IgD-negative memory B cell (primary cell): ENCODE data around the gene SAMMSON. TPM values are rescaled to one million over a fixed set of nuclear protein-coding genes. Genes with fewer than 3 reads are reported as not detected.

Experiments used
- H3K27ac Mint-ChIP-seq, 3 donors: one replicate each; pipeline ENCODE4 v1.8.0; 2020 to 2022; ENCODE audit warnings: mild to moderate bottlenecking in 3 of 3, mixed read lengths in 3 of 3, moderate library complexity in 1 of 3
- H3K27me3 Mint-ChIP-seq: one replicate; pipeline ENCODE4 v1.8.0; 2021; ENCODE audit warnings: mixed read lengths
- H3K36me3 Mint-ChIP-seq: one replicate; pipeline ENCODE4 v1.8.0; 2020; ENCODE audit warnings: mild to moderate bottlenecking, mixed read lengths
- H3K4me1 Mint-ChIP-seq, 3 donors: one replicate each; pipeline ENCODE4 v1.8.0; 2020 to 2022; ENCODE audit warnings: mixed read lengths in 3 of 3, mild to moderate bottlenecking in 1 of 3
- H3K4me3 Mint-ChIP-seq, 4 donors: one replicate each; pipeline ENCODE4 v1.8.0; 2020 to 2022; ENCODE audit warnings: mild to moderate bottlenecking in 4 of 4, mixed read lengths in 4 of 4, moderate library complexity in 3 of 4
- H3K9me3 Mint-ChIP-seq, 3 donors: one replicate each; pipeline ENCODE4 v1.8.0; 2020 to 2021; ENCODE audit warnings: mixed read lengths in 3 of 3, mild to moderate bottlenecking in 1 of 3
- polyA plus RNA-seq: library from polyadenylated mRNA; unstranded; fragments of 300-500 nt; fragmentation: Illumina TruSeq; gene quantifications from one replicate; pipeline ENCODE4 v1.2.3, GENCODE V29; 2021

Gene SAMMSON
- polyA plus RNA-seq, 1 donor from 2014 or later: not detected

DNA sequence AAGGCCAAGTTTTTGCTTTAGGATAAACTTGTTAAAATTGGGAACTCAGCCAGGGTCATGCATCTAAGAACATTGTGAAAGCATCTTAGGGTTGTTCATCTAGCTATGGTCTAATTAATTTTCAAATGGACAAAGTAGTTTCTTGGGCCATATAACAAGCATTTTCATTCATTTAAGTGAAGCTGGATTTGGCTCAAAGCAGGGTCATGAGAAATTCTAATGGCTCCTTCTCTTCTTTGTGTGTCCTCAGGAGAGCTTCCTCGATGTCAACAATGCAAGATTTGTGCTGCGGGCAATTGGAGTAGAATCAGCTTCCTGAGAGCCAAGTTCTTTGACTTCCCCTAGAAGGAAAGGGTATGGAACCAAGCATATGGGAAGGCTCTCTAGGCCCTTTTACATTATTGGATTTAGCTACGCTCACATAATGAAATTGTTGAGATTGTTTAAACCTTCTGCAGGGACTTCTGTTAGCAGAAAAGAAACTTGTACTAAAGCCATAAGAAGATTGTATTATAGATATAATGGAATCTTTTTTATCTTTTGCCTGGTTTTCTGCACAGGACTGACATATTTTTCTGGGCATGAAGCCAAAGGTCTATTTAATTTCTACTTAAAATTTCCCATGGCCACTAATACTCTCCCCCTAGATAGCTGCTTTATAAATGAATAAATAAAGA lies 1.8 kb upstream of the SAMMSON start:
- no peaks in the 10 kb centered on the region for H3K36me3 Mint-ChIP-seq
- H3K4me3 Mint-ChIP-seq: no peak overlapping the region
- H3K4me1 Mint-ChIP-seq: no peaks in the 10 kb centered on the region
- H3K27ac Mint-ChIP-seq: no peak overlapping the region
- no peaks in the 10 kb centered on the region for H3K27me3 Mint-ChIP-seq
- H3K9me3 Mint-ChIP-seq: peaks cover 0 to 4% (median 0%) of the 10 kb centered on the region in 3 donors

DNA sequence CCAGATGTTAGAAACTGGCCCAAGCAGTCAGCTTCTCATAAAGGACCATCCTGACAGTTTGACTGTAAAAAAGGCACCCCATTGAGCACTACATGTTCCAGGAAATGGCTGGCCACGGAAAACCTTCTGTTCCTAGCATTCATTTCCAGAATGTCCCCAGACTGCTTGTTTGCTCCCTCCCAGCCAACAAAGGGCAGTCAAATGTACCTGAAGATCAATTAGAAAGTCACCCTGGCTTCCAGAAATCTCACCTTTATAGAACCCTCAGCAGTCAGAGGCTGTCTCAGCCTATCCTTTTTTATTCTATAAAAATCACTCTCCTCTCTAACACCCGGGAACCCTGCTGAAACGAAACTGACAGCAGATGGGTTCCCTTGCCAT lies 784 bp upstream of the SAMMSON start:
- Mint-ChIP-seq H3K27me3 (no peaks in the 10 kb centered on the region), H3K4me3 (no peak overlapping the region), H3K36me3 (no peaks in the 10 kb centered on the region), H3K4me1 (no peaks in the 10 kb centered on the region), H3K27ac (no peak overlapping the region), H3K9me3 (peaks cover 0 to 4% (median 0%) of the 10 kb centered on the region in 3 donors)

DNA sequence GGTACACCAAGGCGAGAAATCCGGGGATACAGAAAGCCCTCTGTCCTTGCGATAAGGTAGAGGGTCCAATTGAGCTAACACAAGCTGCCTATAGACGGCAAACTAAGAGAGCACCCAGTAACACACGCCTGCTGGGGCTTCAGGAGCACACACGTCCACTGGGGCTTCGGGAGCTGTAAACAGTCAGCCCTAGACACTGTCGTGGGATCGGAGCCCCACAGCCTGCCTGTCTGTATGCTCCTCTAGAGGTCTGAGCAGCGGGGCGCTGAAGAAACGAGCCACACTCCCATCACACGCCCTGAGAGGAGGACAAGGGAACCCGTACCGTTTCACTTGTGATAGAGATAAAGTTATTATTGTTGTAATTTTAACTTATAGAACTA lies 486 bp downstream of the SAMMSON start:
- H3K4me1 Mint-ChIP-seq: no peaks in the 10 kb centered on the region
- no peaks in the 10 kb centered on the region for H3K36me3 Mint-ChIP-seq
- H3K9me3 Mint-ChIP-seq: peaks cover 0 to 4% (median 0%) of the 10 kb centered on the region in 3 donors
- H3K27ac Mint-ChIP-seq: no peak overlapping the region
- H3K27me3 Mint-ChIP-seq: no peaks in the 10 kb centered on the region
- no peak overlapping the region for H3K4me3 Mint-ChIP-seq

DNA sequence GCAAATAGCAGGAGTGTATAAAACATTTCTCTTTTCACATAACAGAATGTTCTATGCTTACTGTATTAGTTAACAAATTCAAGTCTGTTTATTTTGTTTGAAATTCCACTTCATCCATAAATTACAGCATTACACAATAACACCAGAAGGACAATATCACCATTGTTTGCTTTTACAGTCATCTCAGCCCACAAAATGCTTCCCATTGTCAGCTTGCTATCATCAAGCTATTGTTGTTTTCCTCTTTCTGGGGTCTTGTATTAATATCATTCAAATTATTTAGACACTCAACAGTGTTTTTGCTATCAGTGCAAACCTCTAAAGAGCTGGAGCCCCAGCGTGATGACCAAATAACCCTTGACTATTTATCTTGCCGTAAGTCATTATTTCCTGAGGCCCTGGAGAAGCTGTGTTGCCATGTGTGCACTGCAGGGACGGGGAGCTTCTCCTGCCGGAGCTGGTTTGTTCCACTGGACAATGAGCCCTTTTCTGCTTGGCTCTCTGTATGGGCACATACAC lies 1.1 kb downstream of the SAMMSON start:
- Mint-ChIP-seq H3K27me3 (no peaks in the 10 kb centered on the region), H3K4me3 (no peak overlapping the region), H3K36me3 (no peaks in the 10 kb centered on the region), H3K27ac (no peak overlapping the region), H3K9me3 (peaks cover 0 to 4% (median 0%) of the 10 kb centered on the region in 3 donors), H3K4me1 (no peaks in the 10 kb centered on the region)

DNA sequence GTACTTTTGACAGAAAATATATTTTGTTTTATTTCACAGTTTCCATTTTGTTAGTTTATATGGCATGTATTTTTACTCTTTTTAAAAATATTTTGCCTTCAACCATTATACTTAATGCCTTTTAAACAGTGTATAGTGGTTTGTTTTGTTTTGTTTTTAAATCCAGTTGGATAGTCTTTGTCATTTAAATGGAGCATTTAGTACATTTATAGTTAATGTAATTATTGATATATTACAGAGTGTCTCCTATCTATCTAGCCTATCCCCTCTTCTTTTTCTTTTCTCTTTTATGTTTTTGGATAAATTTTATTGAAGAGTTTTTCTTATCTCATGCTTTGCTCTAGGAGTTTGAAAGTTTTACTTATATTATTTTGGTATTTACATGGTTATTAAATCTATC lies 3.6 kb downstream of the SAMMSON start:
- no peaks in the 10 kb centered on the region for H3K27me3 Mint-ChIP-seq
- H3K27ac Mint-ChIP-seq: no peak overlapping the region
- H3K4me3 Mint-ChIP-seq: no peak overlapping the region
- peaks cover 0 to 4% (median 3%) of the 10 kb centered on the region in 3 donors for H3K9me3 Mint-ChIP-seq
- no peaks in the 10 kb centered on the region for H3K4me1 Mint-ChIP-seq
- H3K36me3 Mint-ChIP-seq: no peaks in the 10 kb centered on the region

DNA sequence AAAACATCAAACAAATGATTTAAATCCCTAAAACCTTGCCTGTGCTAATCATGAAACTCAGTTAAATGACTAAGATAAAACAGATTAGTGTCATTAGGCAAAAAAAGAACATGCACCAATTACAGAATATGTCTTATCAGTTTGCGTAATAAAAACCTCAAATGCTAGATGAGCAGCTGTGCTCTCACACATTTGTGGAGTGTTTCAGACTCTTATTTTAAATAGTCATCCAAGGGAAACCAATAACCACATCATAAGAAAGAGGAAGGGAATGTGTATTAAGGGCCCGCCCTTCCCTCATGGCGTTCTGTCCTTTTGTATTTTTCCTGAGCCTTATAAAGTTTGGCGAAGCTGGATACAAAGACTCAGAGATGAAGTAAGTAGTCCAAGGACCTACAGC lies 6.6 kb downstream of the SAMMSON start:
- no peaks in the 10 kb centered on the region for H3K27me3 Mint-ChIP-seq
- no peak overlapping the region for H3K4me3 Mint-ChIP-seq
- H3K36me3 Mint-ChIP-seq: no peaks in the 10 kb centered on the region
- peaks cover 0 to 6% (median 3%) of the 10 kb centered on the region in 3 donors for H3K9me3 Mint-ChIP-seq
- no peak overlapping the region for H3K27ac Mint-ChIP-seq
- H3K4me1 Mint-ChIP-seq: no peaks in the 10 kb centered on the region

DNA sequence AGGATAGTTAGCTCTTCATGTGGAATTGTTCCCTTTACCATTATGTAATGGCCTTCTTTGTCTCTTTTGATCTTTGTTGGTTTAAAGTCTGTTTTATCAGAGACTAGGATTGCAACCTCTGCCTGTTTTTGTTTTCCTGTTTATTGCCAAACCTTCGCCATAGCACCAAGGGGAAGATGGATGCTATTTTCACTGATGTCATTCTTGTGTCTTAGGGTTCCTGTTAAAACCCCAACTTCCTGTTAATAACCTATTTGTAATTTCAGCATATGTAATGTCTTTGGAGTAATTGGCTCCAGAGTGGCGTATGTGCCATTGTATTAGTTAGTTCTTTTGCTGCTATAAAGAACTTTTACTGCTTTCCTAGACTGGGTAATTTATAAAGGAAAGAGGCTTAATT lies 10.8 kb downstream of the SAMMSON start:
- Mint-ChIP-seq H3K4me3 (no peak overlapping the region), H3K27ac (no peak overlapping the region), H3K4me1 (no peaks in the 10 kb centered on the region), H3K9me3 (peaks cover 0 to 8% (median 2%) of the 10 kb centered on the region in 3 donors), H3K27me3 (no peaks in the 10 kb centered on the region), H3K36me3 (no peaks in the 10 kb centered on the region)

DNA sequence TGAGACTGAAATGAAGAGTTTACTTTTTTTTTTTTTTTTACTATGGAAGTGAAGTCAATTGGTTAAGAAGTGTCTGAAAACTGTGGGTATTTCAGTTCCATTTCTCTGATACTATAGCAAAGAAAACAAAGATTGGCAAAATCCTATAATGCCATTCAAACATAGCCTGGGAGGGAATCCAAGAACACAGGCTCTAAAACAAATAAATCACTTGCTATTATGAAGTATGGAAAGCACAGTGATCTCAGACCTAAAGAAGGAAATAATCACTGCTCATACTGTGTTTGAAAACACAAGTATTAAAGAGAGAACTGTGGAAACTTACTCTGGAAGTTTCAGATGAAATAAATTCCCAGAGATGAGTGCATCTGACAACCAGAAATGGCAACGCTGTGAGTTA lies 12.0 kb downstream of the SAMMSON start:
- no peaks in the 10 kb centered on the region for H3K36me3 Mint-ChIP-seq
- H3K9me3 Mint-ChIP-seq: peaks cover 0 to 8% (median 7%) of the 10 kb centered on the region in 3 donors
- no peaks in the 10 kb centered on the region for H3K27me3 Mint-ChIP-seq
- no peaks in the 10 kb centered on the region for H3K4me1 Mint-ChIP-seq
- no peak overlapping the region for H3K27ac Mint-ChIP-seq
- no peak overlapping the region for H3K4me3 Mint-ChIP-seq

DNA sequence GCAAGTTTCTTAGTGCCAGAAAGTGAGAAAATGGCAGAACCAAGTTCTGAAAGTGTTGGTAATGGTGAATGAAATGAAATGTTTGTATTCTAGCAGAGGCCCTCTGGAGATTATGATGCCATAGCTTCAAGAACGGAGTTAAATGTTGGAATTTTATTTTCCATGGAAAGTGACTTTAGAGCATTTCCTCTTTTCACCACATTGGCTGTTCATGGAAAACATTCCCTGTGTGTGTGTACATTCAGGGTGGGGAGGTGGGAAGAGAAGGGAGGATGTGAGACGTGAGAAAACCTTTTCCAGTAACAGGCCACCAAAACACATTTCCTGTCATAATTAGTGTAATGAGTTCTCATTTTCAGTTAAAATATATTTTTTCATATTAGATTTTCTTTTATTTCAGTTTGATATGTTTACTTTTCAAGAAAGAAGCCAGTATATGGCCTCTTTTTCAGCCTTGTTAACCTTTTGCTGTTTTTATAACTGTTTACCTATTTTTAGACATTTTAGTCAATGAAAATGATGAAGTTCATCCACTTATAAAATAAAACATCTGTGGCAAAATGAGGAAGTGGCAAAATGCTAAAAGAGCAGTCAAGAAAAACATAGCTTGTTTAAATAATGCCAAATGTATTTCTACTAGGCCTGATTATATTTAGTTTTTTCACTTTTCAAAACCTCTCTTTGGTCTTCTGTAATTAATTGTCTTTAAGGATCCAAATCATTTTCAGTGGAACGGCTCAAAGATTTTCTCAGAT lies 21.6 kb downstream of the SAMMSON start:
- no peak overlapping the region for H3K27ac Mint-ChIP-seq
- no peaks in the 10 kb centered on the region for H3K27me3 Mint-ChIP-seq
- H3K4me3 Mint-ChIP-seq: no peak overlapping the region
- H3K9me3 Mint-ChIP-seq: peaks cover 0 to 8% (median 0%) of the 10 kb centered on the region in 3 donors
- no peaks in the 10 kb centered on the region for H3K36me3 Mint-ChIP-seq
- peaks cover 0 to 8% (median 2%) of the 10 kb centered on the region in 3 donors for H3K4me1 Mint-ChIP-seq

DNA sequence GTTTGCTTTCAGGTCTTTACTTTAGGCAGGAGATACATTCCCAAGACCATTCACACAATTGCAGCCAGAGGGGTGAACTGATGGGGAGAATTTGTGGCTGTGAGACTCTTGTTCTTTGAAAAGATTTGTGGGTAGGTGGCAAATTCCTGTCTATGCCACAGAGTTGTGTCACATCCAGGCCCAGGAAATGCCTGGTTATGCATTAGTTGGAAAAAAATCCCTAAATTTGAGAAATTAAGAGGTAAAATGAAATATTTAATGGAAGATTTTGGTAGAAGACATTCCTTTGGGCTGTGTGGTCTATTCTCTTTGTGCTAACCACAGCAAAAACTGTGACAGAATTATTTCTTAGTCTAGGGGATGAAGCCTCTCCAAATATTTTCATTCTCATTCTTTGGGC lies 28.8 kb downstream of the SAMMSON start:
- Mint-ChIP-seq H3K27me3 (no peaks in the 10 kb centered on the region), H3K9me3 (no peaks in the 10 kb centered on the region), H3K36me3 (no peaks in the 10 kb centered on the region), H3K4me1 (no peaks in the 10 kb centered on the region), H3K4me3 (no peak overlapping the region), H3K27ac (no peak overlapping the region)

DNA sequence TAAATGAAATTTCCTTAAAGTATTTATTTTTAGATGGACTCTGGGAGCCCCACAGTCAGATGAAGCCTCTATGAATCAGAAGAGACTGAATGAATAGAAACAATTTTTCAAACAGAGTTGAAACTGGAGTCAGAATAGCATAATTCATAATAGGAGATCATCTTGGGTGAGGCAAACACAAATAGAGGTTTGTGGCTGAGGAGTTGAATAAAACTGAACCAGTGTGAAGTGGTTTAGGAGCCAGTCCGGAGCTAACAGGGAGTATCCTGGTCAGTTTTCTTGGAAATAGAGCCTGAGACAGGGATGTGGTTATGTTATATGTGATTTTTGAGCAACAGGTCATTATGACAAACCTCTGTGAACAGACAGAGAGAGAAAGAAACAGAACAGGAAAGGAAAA lies 39.2 kb downstream of the SAMMSON start:
- peaks cover 3% of the 10 kb centered on the region for H3K27me3 Mint-ChIP-seq
- H3K4me1 Mint-ChIP-seq: no peaks in the 10 kb centered on the region
- H3K9me3 Mint-ChIP-seq: peaks cover 2 to 4% (median 2%) of the 10 kb centered on the region in 3 donors
- H3K27ac Mint-ChIP-seq: no peak overlapping the region
- H3K36me3 Mint-ChIP-seq: no peaks in the 10 kb centered on the region
- H3K4me3 Mint-ChIP-seq: no peak overlapping the region

DNA sequence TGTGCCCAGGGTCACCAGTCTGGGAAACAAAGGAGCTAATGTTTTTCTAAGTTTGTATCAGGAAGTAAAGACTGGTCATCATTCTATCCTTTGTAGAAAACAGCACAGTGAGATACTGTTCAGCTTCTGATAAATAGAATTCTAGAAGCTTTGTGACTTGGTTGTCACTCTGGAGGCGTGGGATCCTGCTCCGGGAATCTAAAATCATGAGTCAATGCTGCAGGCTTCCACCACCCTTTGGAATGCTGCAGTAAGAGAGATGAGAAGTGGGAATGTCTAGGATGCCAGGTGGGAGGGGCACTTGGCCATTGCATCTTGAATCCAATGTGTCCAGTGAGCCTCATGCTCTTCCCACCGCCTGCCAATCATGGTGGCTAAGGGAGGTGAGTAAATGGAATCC lies 40.9 kb downstream of the SAMMSON start:
- Mint-ChIP-seq H3K27ac (no peak overlapping the region), H3K4me3 (no peak overlapping the region), H3K36me3 (no peaks in the 10 kb centered on the region), H3K27me3 (peaks cover 3% of the 10 kb centered on the region), H3K4me1 (no peaks in the 10 kb centered on the region), H3K9me3 (peaks cover 2 to 4% (median 2%) of the 10 kb centered on the region in 3 donors)

DNA sequence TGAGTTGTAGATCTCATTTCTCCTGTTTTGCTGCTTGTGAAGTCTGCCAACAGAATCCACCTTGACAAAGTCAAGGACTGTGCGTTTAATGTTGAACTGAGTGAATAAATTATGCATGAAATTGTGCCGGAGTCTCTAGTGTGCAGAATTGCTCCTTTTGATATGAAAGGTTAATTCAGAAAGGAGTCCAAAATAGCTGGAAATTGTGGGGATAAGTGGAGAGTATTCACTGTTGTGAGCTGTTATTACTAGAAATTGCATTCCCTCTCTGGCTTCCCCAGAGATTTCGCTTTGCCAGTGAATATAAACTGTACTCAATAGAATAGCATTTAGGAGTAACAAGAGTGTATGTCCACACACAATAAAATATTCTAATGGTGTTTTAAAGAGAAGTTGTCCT lies 43.1 kb downstream of the SAMMSON start:
- Mint-ChIP-seq H3K27ac (no peak overlapping the region), H3K36me3 (no peaks in the 10 kb centered on the region), H3K4me1 (no peaks in the 10 kb centered on the region), H3K4me3 (no peak overlapping the region), H3K27me3 (peaks cover 1% of the 10 kb centered on the region), H3K9me3 (peaks cover 2 to 4% (median 2%) of the 10 kb centered on the region in 3 donors)

DNA sequence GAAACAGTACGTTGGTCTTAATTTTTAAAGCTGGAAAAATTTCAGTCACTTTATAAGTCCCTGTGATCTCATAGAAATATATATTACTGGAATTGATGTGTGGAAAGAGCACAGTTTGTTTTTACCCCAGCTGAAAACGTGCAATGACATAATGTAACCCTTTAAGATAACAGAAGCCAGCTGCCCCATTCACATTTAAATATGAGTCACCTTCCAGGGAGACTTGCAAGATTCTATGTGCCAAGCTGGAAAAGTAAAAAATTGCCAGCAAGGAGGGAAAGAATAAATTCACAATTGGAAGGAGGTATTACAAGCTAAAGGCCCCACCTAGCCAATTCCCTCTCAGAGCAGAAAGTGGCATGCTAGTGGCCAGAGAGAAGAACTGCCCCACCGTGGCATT lies 50.2 kb downstream of the SAMMSON start:
- H3K4me3 Mint-ChIP-seq: no peak overlapping the region
- H3K4me1 Mint-ChIP-seq: no peaks in the 10 kb centered on the region
- H3K36me3 Mint-ChIP-seq: peaks cover 1% of the 10 kb centered on the region

DNA sequence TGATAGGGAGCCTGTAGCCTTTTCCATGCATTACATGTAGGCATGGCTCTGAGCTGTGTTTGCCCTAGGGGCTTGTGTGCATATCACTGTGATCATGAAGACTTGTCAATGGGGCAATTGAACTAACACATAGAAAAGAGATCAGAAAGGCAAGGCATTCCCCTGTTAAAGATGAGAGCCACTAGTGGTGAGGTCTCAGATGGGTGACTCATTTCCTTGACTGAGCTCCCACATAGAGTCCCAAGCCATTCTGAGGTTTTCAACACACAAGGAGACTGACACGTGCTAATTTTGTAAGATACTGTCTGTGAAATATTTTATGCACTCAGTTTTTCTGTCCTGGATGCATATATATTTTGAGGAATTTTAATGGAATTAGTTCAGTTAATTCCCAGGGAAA lies 53.8 kb downstream of the SAMMSON start:
- no peaks in the 10 kb centered on the region for H3K4me1 Mint-ChIP-seq
- no peak overlapping the region for H3K4me3 Mint-ChIP-seq
- no peak overlapping the region for H3K27ac Mint-ChIP-seq
- peaks cover 1% of the 10 kb centered on the region for H3K36me3 Mint-ChIP-seq
- H3K9me3 Mint-ChIP-seq: no peaks in the 10 kb centered on the region
- no peaks in the 10 kb centered on the region for H3K27me3 Mint-ChIP-seq

More for the DNA sequence above, 50.2 kb downstream of the SAMMSON start:
- no peaks in the 10 kb centered on the region for H3K9me3 Mint-ChIP-seq
- no peak overlapping the region for H3K27ac Mint-ChIP-seq
- H3K27me3 Mint-ChIP-seq: no peaks in the 10 kb centered on the region

DNA sequence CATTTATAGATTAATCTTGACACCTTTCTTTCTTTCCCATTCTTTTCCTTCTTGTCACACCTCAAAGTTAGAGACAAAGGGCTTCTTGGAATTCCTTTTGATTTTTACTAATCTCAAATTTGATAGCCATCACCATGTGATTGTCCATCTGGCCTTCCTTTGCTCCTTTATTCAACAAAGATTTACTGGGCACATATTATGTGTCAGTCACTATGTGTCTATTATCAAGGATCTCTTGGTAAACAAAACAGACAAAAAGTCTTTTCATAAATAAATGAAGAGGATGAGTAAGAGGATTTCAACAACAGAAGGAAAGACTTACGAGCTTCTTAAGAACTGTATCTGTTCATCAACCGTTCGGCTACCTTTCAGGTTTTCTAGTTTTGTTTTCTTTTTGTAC lies 56.5 kb downstream of the SAMMSON start:
- H3K27me3 Mint-ChIP-seq: no peaks in the 10 kb centered on the region
- H3K36me3 Mint-ChIP-seq: peaks cover 1% of the 10 kb centered on the region
- no peak overlapping the region for H3K4me3 Mint-ChIP-seq
- H3K9me3 Mint-ChIP-seq: no peaks in the 10 kb centered on the region
- H3K4me1 Mint-ChIP-seq: no peaks in the 10 kb centered on the region
- no peak overlapping the region for H3K27ac Mint-ChIP-seq
